Naive thymus-derived CD4-positive, alpha-beta T cell (primary cell): ENCODE results near the gene AP1S2. TPM values are rescaled to one million over a fixed set of nuclear protein-coding genes. Genes with fewer than 3 reads are reported as not detected.

Experiments
- ATAC-seq: fragments of 150-1000 bp; cut with Tn5 transposase; 2 replicates; pipeline ENCODE4 v1.10.0; 2021; ENCODE audit warnings: mild to moderate bottlenecking, moderate library complexity
- CTCF ChIA-PET: fragments of 350-600 bp; sonication (Branson Sonifier 250); formaldehyde crosslinking; loops from one replicate; lab custom pipeline; 2021; ENCODE audit warnings: antibody characterized with exemption; lab: Charles Lee
- POLR2A ChIA-PET: fragments of 350-600 bp; sonication (Branson Sonifier 250); formaldehyde crosslinking; loops from one replicate; lab custom pipeline; 2021; ENCODE audit warnings: antibody characterized with exemption, inconsistent platforms; lab: Charles Lee
- DNase-seq, 9 donors: peaks; one replicate each; pipeline versions ENCODE4 v3.0.0 to v3.0.0-alpha.2; 2020 to 2022; ENCODE audit warnings: mixed read lengths in 1 of 9
- H3K27ac ChIP-seq: one replicate; pipeline ENCODE4 v1.7.0; 2013; ENCODE audit warnings: mild to moderate bottlenecking, low read depth, low read length, moderate library complexity
- H3K27me3 ChIP-seq, 2 donors: one replicate each; pipeline ENCODE4 v1.7.0; 2013; ENCODE audit warnings: low read length in 2 of 2, mild to moderate bottlenecking in 2 of 2, moderate library complexity in 2 of 2; ENCODE audit not compliant: control insufficient read depth in 2 of 2, insufficient read depth in 2 of 2
- H3K36me3 ChIP-seq, 3 experiments: 1 replicate in 2 of 3; 2 replicates in 1 of 3; pipeline ENCODE4 v1.7.0; 2013; ENCODE audit warnings: low read length in 3 of 3, mild to moderate bottlenecking in 3 of 3, moderate library complexity in 1 of 3; ENCODE audit not compliant: insufficient read depth in 3 of 3, control insufficient read depth in 2 of 3
- H3K4me1 ChIP-seq, 2 donors: one replicate each; pipeline ENCODE4 v1.7.0; 2013; ENCODE audit warnings: low read length in 2 of 2, mild to moderate bottlenecking in 2 of 2, moderate library complexity in 1 of 2; ENCODE audit not compliant: control insufficient read depth in 2 of 2, insufficient read depth in 2 of 2
- H3K4me3 ChIP-seq: 2 replicates; pipeline ENCODE4 v1.7.0; 2013; ENCODE audit warnings: mild to moderate bottlenecking, low read length
- H3K9me3 ChIP-seq, 3 experiments: 1 replicate in 2 of 3; 2 replicates in 1 of 3; pipeline ENCODE4 v1.7.0; 2013; ENCODE audit warnings: low read length in 3 of 3; ENCODE audit not compliant: control insufficient read depth in 2 of 3
- H3K27ac Mint-ChIP-seq, 9 donors: one replicate each; pipeline ENCODE4 v1.8.0; 2020 to 2022; ENCODE audit warnings: mixed read lengths in 9 of 9, mild to moderate bottlenecking in 8 of 9, moderate library complexity in 5 of 9, inconsistent platforms in 2 of 9
- H3K27me3 Mint-ChIP-seq, 5 donors: one replicate each; pipeline ENCODE4 v1.8.0; 2021 to 2022; ENCODE audit warnings: mixed read lengths in 5 of 5, mild to moderate bottlenecking in 1 of 5
- H3K36me3 Mint-ChIP-seq, 5 donors: one replicate each; pipeline ENCODE4 v1.8.0; 2020 to 2022; ENCODE audit warnings: mixed read lengths in 5 of 5, mild to moderate bottlenecking in 3 of 5, inconsistent platforms in 1 of 5
- H3K4me1 Mint-ChIP-seq, 7 donors: one replicate each; pipeline ENCODE4 v1.8.0; 2020 to 2022; ENCODE audit warnings: mixed read lengths in 7 of 7, mild to moderate bottlenecking in 3 of 7, inconsistent platforms in 1 of 7
- H3K4me3 Mint-ChIP-seq, 10 donors: one replicate each; pipeline ENCODE4 v1.8.0; 2020 to 2022; ENCODE audit warnings: mild to moderate bottlenecking in 10 of 10, mixed read lengths in 10 of 10, moderate library complexity in 6 of 10, inconsistent platforms in 2 of 10
- H3K9me3 Mint-ChIP-seq, 11 donors: one replicate each; pipeline ENCODE4 v1.8.0; 2020 to 2022; ENCODE audit warnings: mixed read lengths in 11 of 11, mild to moderate bottlenecking in 4 of 11, inconsistent platforms in 1 of 11, moderate library complexity in 1 of 11
- intact Hi-C, 2 donors: fragments of 100-400 bp; cut with micrococcal nuclease; formaldehyde crosslinking; loops; one replicate each; pipeline ENCODE4 v1.15.1; 2023
- polyA plus RNA-seq, 2 donors: library from polyadenylated mRNA; unstranded; fragments of 300-500 nt; fragmentation: Illumina TruSeq; gene quantifications; one replicate each; pipeline ENCODE4 v1.2.3, GENCODE V29; 2021
- total RNA-seq, 6 experiments: library from RNA in 5 of 6; stranded (reverse) in 5 of 6; gene quantifications; 1 replicate in 5 of 6; 2 replicates in 1 of 6; pipeline ENCODE4 v1.2.3 and lab custom pipeline; 2021 to 2026

Gene AP1S2
- total and polyA plus RNA-seq, 7 experiments from 2014 or later = 21.2 to 75.8 (median 25.4) TPM

- CTCF ChIA-PET = no interaction called here
- H3K27ac ChIP-seq = no peak overlapping the region
Observed at GRCh38 chrX:15820106-15821073, 34.2 kb downstream of the AP1S2 start.

GRCh38 chrX:15816886-15817285, 37.7 kb downstream of the AP1S2 start:
- Mint-ChIP-seq H3K36me3 (peaks cover 0 to 55% (median 23%) of the 10 kb centered on the region in 5 donors), H3K4me3 (peak overlapping the region in 8 of 10 donors; percentile 26 to 74 (median 52)), H3K27ac (peak overlapping the region; percentile 53 to 88 (median 73)), H3K9me3 (no peaks in the 10 kb centered on the region), H3K27me3 (no peaks in the 10 kb centered on the region), H3K4me1 (peaks cover 6 to 47% (median 36%) of the 10 kb centered on the region in 7 donors)
- Histone ChIP-seq H3K4me3 (no peak overlapping the region), H3K4me1 (peaks cover 14 to 26% of the 10 kb centered on the region in 2 donors), H3K9me3 (no peaks in the 10 kb centered on the region), H3K27me3 (no peaks in the 10 kb centered on the region), H3K36me3 (peaks cover 0 to 47% (median 10%) of the 10 kb centered on the region in 3 experiments), H3K27ac (no peak overlapping the region)
- ChIA-PET POLR2A (interaction anchor here (0.7 kb wide), 1 partner anchor 74 kb away, joined by 3 read pairs; no protein-coding TSS in a partner anchor), CTCF (interaction anchor here (0.8 kb wide), 1 partner anchor 33 kb away, joined by 4 read pairs; no protein-coding TSS in a partner anchor)
- intact Hi-C loops = loop anchor here (1.0 to 2.0 kb wide), 7 partner anchors 26 to 878 kb away; partner anchors contain the start of genes ZRSR2 (in 2 of the 2) and AP1S2 (in 1 of the 2)
- ATAC-seq (peak; percentile 80), DNase-seq (peak in 8 of 9 donors; percentile 28 to 59 (median 40))

More at GRCh38 chrX:15820106-15821073, 34.2 kb downstream of the AP1S2 start:
- Mint-ChIP-seq H3K4me1 (peaks cover 6 to 29% (median 24%) of the 10 kb centered on the region in 7 donors), H3K27ac (peak overlapping the region in 1 of 9 donors; percentile 48), H3K27me3 (no peaks in the 10 kb centered on the region), H3K9me3 (no peaks in the 10 kb centered on the region), H3K4me3 (no peak overlapping the region), H3K36me3 (peaks cover 0 to 56% (median 25%) of the 10 kb centered on the region in 5 donors)
- H3K4me3 ChIP-seq = no peak overlapping the region
- ATAC-seq (no peak), DNase-seq (no peak)
- intact Hi-C loops = no loop called here
- peaks cover 0 to 48% (median 6%) of the 10 kb centered on the region in 3 experiments for H3K36me3 ChIP-seq
- H3K9me3 ChIP-seq = no peaks in the 10 kb centered on the region
- no peaks in the 10 kb centered on the region for H3K27me3 ChIP-seq
- POLR2A ChIA-PET = no interaction called here
- peaks cover 11 to 21% of the 10 kb centered on the region in 2 donors for H3K4me1 ChIP-seq

GRCh38 chrX:15816438-15816809, 38.2 kb downstream of the AP1S2 start:
- peaks cover 14 to 26% of the 10 kb centered on the region in 2 donors for H3K4me1 ChIP-seq
- POLR2A ChIA-PET = interaction anchor here (0.7 to 1.0 kb wide), 3 partner anchors 39 to 74 kb away, joined by 3 read pairs; no protein-coding TSS in a partner anchor
- no peaks in the 10 kb centered on the region for H3K27me3 Mint-ChIP-seq
- peaks cover 0 to 44% (median 10%) of the 10 kb centered on the region in 3 experiments for H3K36me3 ChIP-seq
- intact Hi-C loops = loop anchor here (1.0 to 2.0 kb wide), 6 partner anchors 26 to 879 kb away; partner anchors contain the start of genes ZRSR2 (in 2 of the 2) and AP1S2 (in 1 of the 2)
- no peak overlapping the region for H3K4me3 ChIP-seq
- H3K4me3 Mint-ChIP-seq = peak overlapping the region in 4 of 10 donors; percentile 39 to 74 (median 59)
- DNase-seq (no peak), ATAC-seq (no peak)
- H3K9me3 ChIP-seq = no peaks in the 10 kb centered on the region
- no peak overlapping the region for H3K27ac ChIP-seq
- H3K27ac Mint-ChIP-seq = peak overlapping the region in 8 of 9 donors; percentile 33 to 88 (median 68)
- H3K4me1 Mint-ChIP-seq = peaks cover 6 to 47% (median 36%) of the 10 kb centered on the region in 7 donors
- CTCF ChIA-PET = interaction anchor here (0.8 kb wide), 1 partner anchor 33 kb away, joined by 4 read pairs; no protein-coding TSS in a partner anchor
- H3K36me3 Mint-ChIP-seq = peaks cover 0 to 56% (median 22%) of the 10 kb centered on the region in 5 donors
- no peaks in the 10 kb centered on the region for H3K9me3 Mint-ChIP-seq
- no peaks in the 10 kb centered on the region for H3K27me3 ChIP-seq

DNA sequence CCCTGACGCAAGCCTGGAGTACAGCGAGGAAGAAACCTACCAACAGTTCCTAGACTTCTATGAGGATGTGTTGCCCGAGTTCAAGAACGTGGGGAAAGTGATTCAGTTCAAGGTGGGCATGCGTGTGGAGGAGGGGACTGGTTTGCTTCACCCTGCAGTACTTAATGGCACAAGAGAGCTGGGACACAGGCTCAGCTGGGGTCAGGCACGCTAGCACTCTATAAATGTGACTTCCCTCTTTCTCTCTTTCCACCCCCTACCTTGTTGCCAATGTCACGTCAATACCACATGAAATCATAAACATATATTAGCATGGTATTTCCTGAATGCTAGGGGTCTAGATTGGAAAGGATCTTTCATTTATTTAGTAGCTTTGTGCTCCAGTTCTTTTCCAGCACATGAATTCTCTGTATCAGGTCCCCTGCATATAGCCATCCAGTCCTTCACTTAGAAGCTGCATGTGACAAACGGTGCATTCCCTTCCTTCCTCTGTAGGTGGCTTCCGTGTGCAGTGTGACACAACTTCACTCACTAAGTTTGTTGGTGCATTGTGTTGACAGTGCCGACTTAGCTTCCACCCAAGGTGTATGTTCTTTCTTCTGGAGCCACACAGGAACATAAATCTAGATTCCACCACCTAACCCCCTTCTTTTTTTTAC, 38.7 kb downstream of the AP1S2 start:
- no peaks in the 10 kb centered on the region for H3K9me3 ChIP-seq
- Mint-ChIP-seq H3K4me1 (peaks cover 6 to 47% (median 36%) of the 10 kb centered on the region in 7 donors), H3K4me3 (peak overlapping the region in 5 of 10 donors; percentile 13 to 63 (median 39)), H3K27ac (peak overlapping the region; percentile 24 to 88 (median 52)), H3K36me3 (peaks cover 0 to 56% (median 22%) of the 10 kb centered on the region in 5 donors), H3K27me3 (no peaks in the 10 kb centered on the region), H3K9me3 (no peaks in the 10 kb centered on the region)
- ChIA-PET POLR2A (interaction anchor here (0.7 to 1.0 kb wide), 3 partner anchors 39 to 73 kb away, joined by 3 read pairs; no protein-coding TSS in a partner anchor), CTCF (interaction anchor here (0.8 kb wide), 1 partner anchor 32 kb away, joined by 4 read pairs; no protein-coding TSS in a partner anchor)
- no peak overlapping the region for H3K27ac ChIP-seq
- DNase-seq (peak in 5 of 9 donors; percentile 11 to 32 (median 18)), ATAC-seq (peak; percentile 82)
- peaks cover 0 to 43% (median 10%) of the 10 kb centered on the region in 3 experiments for H3K36me3 ChIP-seq
- H3K4me3 ChIP-seq = no peak overlapping the region
- H3K4me1 ChIP-seq = peaks cover 14 to 26% of the 10 kb centered on the region in 2 donors
- intact Hi-C loops = loop anchor here (1.0 to 2.0 kb wide), 6 partner anchors 25 to 879 kb away; partner anchors contain the start of genes ZRSR2 (in 2 of the 2) and AP1S2 (in 1 of the 2)
- no peaks in the 10 kb centered on the region for H3K27me3 ChIP-seq

DNA sequence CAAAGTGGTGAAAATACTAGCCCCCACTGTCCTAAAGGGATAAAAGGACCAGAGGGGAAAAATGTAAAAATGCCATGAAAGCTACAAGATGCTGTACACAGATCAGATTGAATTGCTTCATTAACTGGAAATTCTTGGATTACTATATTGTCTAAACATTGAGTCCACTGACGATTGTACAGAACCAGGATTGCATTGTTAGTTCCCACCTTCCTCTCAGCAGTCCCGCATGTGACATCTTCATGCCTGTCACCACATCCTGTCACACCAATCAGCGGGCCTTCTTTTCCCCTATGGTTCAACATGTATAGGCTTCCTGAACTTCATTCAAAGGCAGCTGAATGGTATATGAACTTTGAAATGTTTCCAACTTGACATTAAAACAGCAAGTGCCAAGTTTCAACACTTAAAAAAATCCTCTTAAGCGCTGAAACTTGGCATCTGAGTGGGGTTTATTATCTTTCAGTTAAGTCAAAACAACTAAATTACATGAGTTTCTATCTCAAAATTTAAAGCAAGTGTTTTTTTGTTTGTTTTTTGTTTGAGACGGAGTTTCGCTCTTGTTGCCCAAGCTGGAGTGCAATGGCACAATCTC, 39.7 kb downstream of the AP1S2 start:
- Histone ChIP-seq H3K27ac (no peak overlapping the region), H3K36me3 (peaks cover 0 to 40% (median 10%) of the 10 kb centered on the region in 3 experiments), H3K9me3 (no peaks in the 10 kb centered on the region), H3K27me3 (no peaks in the 10 kb centered on the region), H3K4me1 (peaks cover 14 to 26% of the 10 kb centered on the region in 2 donors), H3K4me3 (no peak overlapping the region)
- Mint-ChIP-seq H3K9me3 (no peaks in the 10 kb centered on the region), H3K36me3 (peaks cover 0 to 53% (median 16%) of the 10 kb centered on the region in 5 donors), H3K4me1 (peaks cover 6 to 44% (median 36%) of the 10 kb centered on the region in 7 donors), H3K4me3 (peak overlapping the region in 1 of 10 donors; percentile 23), H3K27ac (peak overlapping the region in 4 of 9 donors; percentile 32 to 64 (median 50)), H3K27me3 (no peaks in the 10 kb centered on the region)
- intact Hi-C loops = no loop called here
- DNase-seq (peak in 1 of 9 donors; percentile 7), ATAC-seq (no peak)
- ChIA-PET CTCF (no interaction called here), POLR2A (no interaction called here)
